GM21737 (cell line): ENCODE results near the gene GALNT1.
"Not testable (repeated sequence)": the region's sequence is repeated elsewhere in the genome, so short reads cannot be mapped to it uniquely, and the experiment has no call there.

Source experiments
- ATAC-seq: cut with Tn5 transposase; IDR thresholded peaks from one replicate; pipeline ENCODE4 v1.9.1; 2021; ENCODE audit warnings: mild to moderate bottlenecking, moderate library complexity; ENCODE audit not compliant: unreplicated experiment

The GALNT1 gene

GRCh38 chr18:35581546-35581897, at the start of gene GALNT1:
Gene GALNT1 (plus strand): TSS chr18:35581740. CDS start chr18:35654663, 72,923 bp downstream.
- ATAC-seq, result no peak

GRCh38 chr18:35533916-35534405, 47.6 kb upstream of the GALNT1 start:
- ATAC-seq, result no peak

DNA sequence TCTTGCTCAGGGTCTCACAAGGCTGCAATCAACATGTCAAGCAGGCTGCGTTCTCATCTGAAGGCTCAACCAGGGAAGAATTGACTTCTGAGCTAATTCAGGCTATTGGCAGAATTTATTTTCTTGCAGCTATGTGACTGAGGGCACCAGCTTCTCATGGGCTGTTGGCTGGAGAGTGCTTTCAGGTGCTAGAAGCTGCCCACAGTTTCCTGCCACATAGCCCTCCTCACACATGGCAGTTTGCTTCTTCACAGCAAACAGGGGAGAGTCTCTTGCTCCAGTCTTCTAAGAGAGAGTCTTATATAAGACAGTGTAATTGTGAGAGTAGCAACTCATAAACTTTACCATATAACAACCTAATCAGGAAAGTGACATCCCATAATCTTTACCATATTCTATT, 46.2 kb upstream of the GALNT1 start:
- ATAC-seq, result no peak

DNA sequence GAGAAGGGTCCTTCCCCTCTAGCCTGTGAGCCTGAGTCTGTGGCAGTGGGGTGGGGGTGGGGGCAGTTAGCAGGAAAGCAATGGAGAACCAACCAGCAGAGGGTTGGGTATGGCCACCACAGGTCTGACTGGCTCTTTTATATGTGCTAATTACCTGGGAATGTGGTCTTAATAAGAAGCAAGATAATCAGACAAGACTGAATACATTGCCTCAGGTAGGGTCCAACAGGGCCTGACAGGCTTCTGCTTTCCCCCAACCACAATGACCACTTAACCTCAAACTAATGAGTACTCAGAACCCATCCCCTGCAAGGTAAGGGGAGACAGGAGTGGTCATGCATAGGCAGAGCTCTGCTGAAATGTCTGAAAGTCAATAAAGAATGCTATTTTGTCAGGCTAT, 39.2 kb upstream of the GALNT1 start:
- no peak for ATAC-seq

GRCh38 chr18:35547008-35547605, 34.4 kb upstream of the GALNT1 start:
- no peak for ATAC-seq

GRCh38 chr18:35549564-35549963, 32.0 kb upstream of the GALNT1 start:
- no peak for ATAC-seq

- no peak for ATAC-seq
Observed at GRCh38 chr18:35553300-35553699, 28.2 kb upstream of the GALNT1 start.

DNA sequence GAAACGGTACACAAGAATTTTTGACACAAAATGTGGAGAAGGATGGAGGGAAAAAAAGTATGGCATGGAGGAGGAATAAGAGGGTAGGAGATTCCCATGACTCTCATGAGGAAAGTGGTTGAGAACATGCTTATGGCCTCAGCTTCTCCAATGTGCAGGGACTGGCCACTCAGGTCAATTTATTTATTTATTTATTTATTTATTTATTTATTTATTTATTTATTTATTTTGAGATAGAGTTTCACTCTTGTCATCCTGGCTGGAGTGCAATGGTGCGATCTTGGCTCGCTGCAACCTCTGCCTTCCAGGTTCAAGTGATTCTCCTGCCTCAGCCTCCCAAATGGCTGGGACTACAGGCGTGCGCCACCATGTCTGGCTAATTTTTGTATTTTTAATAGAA, 26.0 kb upstream of the GALNT1 start:
- not testable (repeated sequence) for ATAC-seq

DNA sequence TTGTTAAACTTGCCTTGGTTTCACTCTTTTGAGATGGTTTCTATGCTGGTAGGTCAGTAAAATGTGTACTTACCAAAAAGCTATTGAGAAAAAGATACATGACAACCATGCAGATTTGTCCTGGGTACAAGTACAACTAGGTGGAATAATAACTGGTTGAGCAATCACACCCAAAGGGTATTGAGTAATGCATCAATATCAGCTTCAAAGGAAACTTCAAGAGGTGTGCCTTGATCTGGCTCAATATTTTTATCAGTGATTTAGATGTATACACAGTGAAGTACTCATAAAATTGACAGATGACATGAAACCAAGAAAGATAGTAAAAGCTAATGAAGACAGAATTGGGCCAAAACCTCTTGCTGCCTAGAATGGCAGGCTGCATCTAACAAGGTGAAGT, 21.7 kb upstream of the GALNT1 start:
- ATAC-seq, result no peak

- peak; percentile 80 for ATAC-seq
Observed at GRCh38 chr18:35564795-35565453, 16.6 kb upstream of the GALNT1 start.

GRCh38 chr18:35566019-35566418, 15.5 kb upstream of the GALNT1 start:
- ATAC-seq, result no peak

GRCh38 chr18:35570182-35570581, 11.4 kb upstream of the GALNT1 start:
- no peak for ATAC-seq

DNA sequence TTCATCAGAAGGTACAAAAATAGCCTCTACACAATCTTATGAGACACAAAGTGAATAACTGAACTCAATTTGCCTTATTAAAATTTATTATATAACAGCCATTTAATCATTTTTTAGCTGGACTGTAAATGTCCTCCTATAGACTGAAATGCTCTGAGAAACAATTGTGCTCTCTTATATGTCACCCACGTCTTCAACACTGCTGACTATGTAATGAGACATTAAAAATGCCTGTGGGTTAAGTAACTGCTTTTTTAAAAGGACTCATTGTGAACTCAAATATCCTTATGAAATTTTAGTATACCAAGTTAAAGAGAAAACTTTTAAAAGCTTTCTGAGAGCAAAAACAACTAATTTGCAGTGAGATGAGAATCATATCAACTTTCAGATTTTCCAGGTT, 10.4 kb upstream of the GALNT1 start:
- no peak for ATAC-seq

GRCh38 chr18:35572644-35573043, 8.9 kb upstream of the GALNT1 start:
- ATAC-seq, result no peak

DNA sequence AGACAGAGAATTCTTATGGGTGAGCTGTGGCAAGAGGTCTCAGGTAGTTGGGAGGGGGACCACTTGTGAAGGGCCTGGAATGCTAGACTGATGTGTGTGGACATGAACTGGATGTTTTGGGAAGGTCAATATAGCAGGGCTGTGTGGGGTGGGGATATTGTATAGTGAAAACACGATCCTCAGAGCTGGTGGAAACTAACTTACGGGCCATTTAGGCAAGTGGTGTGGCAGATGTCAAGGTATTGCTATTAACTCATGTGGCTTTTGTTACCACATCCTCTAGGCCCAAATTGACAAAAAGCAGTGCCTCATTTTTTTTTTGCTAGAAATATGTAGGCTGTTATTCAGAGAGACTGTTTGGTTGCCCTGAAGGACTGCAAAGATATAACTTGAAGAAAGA, 8.0 kb upstream of the GALNT1 start:
- no peak for ATAC-seq

GRCh38 chr18:35576240-35576845, 5.2 kb upstream of the GALNT1 start:
- not testable (repeated sequence) for ATAC-seq

GRCh38 chr18:35577045-35577848, 4.3 kb upstream of the GALNT1 start:
- peak; percentile 58 for ATAC-seq

GRCh38 chr18:35578481-35578880, 3.1 kb upstream of the GALNT1 start:
- no peak for ATAC-seq

- ATAC-seq, result no peak
Observed at GRCh38 chr18:35578936-35579335, 2.6 kb upstream of the GALNT1 start.

GRCh38 chr18:35580701-35581539, 620 bp upstream of the GALNT1 start:
- ATAC-seq, result peak; percentile 36
